NCI-H774 (cell line): ENCODE results near the gene ARHGAP12.

ENCODE experiments used
- DNase-seq: peaks from one replicate; lab custom pipeline; 2025; lab: John Stamatoyannopoulos, UW

Gene ARHGAP12

DNA sequence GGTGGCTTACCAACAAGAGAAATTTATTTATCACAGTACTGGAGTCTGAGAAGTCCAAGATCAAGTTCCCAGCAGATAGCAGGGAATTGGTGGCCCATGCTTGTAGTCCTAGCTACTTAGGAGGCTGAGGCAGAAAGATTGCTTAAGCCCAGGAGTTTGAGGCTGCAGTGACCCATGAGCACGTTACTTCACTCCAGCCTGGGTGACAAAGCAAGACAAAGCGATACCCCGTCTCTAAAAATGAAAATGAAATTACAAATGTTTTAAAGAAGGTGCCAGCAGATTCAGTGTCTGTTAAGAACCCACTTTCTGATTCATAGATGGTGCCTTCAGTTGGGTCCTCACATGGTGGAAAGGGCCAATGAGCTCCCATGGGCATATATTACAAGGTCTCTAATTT is 20.6 kb upstream of the ARHGAP12 start:
- no peak for DNase-seq

DNA sequence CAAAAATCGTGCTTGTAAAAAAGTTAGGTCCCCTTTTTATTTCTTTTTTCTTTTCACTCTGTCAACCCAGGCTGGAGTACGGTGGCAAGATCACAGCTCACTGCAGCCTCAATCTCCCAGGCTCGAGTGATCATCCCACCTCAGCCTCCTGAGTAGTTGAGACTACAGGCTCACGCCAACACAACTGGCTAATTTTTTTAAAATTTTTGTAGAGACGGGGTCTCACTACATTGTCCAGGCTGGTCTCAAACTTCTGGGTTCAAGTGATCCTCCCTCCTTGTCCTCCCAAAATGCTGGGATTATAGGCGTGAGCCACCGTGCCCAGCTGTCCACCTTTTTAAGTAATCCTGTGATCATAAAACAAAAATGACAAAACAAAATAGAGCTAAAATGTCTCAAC is 19.4 kb upstream of the ARHGAP12 start:
- DNase-seq: no peak

DNA sequence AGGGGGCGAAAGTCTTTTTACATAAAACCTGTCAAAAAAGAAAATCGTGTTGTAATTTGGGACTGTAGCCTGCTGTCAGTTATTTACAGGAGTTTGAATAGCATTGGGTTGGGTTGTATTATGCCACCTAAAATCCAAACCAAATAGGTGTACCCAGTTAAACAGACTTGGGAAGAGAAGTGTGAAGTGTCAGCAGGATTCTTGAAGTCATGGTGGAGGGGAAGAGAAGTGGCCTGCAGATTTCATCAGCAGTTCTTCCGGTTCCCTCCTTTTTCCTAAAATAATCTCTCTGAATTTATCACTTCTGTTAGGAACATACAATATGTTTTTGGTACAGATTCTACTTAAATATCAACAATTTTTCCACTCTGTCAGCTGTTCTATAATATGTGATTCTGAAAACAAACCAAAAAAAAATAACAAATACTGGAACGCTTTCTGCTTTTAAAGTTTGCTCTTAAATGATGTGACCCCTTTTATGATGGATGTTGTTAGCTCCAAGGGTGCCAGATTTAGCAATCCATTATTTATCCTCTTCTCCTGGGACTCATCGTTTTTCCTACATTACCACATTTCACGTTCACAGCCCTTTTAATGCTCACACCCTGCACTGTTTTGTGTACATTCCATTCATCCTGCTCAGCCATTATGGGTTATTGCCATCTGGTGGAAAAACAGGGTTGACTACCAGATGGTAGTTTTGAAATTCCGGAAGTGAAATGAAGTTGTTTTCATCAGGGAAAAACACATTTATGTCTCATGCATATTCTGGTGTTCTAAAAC is 18.7 kb upstream of the ARHGAP12 start:
- peak; percentile 65 for DNase-seq

DNA sequence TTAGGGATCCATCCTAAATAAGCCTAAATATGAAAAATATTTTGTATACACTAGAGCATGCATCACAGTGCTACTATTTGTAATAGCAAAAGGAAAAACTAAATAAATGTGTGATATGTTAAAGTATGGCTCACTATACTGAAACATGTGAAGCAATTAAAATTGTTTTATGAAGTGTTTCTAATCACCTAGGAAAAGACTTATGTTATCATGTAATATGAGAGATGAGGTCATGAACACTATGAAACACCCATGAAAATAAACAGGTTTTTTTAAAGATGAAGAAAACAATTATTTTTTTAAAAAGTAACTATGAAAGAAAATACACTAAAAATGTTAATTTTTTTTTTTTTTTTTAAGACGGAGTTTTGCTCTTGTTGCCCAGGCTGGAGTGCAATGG is 16.8 kb upstream of the ARHGAP12 start:
- no peak for DNase-seq

DNA sequence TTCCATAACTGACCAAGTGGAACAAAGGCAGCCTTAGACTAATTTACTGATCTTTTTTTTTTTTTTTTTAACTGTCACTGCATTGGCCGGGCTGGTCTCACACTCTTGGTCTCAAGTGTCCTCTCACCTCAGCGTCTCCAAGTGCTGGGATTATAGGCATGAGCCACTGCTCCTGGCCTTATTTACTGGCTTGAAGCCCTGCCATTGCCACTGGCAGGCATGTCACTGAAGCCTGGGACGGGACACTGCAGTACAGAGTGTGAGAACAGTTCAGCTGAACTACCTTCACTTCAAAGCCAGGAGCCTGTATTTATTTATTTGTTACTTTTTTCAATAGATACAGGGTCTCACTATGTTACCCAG is 15.4 kb upstream of the ARHGAP12 start:
- no peak for DNase-seq

DNA sequence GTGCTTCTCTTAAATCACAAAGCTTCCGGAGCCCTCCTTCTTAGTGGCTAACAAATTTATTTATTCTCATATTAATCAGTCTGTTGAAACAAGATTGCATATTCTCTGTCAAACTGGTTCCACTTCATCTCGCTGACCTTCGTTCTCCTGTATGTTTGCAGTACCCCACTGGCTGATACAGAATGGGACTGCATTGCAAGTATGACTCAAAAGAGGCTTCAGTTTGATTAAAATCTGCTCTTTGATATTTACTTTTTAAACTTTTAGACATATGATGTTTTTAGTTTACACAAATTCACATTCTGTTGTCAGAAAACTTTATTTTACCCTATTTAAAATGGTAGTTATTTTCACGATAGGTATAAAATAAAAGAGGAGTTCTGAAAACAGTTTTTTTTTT is 14.3 kb upstream of the ARHGAP12 start:
- DNase-seq: no peak

DNA sequence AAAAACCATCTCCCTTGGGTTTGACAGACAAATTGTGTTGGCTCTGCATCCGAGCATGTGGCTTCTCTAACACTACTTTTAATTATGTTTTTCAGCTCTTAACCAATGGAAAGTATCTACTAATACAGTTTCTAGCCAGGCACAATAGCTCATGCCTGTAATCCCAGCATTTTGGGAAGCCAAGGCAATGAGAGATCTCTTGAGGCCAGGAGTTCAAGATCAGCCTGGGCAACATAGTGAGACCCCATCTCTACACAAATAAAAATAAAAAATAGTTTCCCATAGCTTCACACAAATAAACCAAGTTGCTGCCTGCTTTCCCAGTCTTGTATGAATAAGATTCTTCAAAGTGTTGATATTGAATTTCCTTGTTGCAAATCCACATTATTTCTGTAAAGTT is 13.8 kb upstream of the ARHGAP12 start:
- DNase-seq: no peak

DNA sequence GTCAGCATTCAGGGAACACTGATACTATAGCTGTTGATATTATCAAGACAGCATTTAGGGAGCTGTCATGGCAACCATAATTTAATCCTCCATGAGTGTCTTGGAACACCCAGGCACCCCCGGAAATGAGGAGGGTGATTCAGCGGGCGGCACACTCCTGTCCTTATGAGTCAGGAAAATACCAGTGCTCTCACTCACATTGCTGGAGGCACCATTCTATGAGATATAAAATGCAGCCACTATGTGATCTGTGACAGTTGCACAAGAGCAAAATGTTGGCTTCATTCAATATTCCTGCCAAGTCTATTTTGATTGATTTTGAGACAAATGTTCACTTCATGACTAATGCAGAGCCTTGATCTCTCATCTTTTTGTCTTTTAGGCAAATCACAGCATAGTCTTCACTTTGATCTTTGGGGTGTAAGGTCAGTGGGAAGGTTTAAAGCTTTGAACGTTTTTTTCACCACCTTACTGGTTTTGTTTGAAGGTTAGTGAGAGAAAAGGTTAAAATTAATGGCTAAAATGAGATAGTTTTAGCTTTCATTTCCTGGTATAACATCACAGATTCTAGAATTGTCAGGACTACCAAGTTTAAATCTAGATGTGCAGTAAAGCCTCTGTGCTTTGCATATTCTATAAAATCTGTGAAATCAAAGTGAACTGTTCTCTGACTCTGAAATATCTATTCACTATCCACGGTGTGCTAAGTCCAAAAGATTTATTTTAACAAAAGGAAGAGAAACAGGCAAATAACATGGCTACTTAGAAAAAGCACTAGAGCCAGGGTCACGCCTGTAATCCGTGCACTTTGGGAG is 12.4 kb upstream of the ARHGAP12 start:
- no peak for DNase-seq

DNA sequence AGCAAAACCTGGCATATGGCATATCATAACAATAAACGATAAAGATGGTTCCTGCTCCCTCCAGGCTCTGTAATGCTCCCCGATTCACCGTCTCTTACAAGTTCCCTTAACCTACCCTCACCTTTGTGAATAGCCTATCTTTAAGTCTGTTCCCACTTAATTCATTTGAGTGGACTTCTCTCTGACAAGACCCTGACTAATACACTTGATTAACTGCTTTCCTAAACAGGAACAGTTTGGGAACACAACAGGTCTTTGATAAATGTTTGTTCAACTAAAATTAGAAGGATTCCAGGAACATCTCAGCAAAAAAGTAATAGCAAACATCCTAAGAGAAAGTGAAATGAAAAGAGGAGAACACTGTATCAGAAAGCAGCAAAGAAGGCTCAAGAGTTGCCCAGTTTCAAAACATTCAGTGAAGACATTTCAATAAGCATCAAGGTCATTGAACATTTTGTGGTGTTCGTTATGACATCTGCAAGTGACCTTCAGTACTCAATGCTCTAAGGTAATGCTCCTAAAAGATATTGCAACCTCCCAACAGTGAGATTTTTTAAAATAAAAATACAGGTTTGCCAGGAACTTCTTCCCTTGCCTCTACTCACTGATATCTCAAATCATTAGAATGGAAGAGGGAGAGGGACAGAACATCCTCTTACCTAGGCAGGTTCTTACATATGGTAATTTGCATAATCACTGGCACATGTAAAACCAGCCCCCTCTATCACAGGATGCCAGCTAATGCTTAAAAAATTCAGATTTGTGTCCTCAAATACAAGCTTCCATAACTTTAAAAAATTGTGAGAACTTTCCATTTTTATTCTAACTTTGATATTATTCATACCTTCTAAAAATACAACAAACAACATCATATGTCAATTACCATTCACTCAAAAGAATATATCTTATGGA is 11.4 kb upstream of the ARHGAP12 start:
- DNase-seq: no peak

DNA sequence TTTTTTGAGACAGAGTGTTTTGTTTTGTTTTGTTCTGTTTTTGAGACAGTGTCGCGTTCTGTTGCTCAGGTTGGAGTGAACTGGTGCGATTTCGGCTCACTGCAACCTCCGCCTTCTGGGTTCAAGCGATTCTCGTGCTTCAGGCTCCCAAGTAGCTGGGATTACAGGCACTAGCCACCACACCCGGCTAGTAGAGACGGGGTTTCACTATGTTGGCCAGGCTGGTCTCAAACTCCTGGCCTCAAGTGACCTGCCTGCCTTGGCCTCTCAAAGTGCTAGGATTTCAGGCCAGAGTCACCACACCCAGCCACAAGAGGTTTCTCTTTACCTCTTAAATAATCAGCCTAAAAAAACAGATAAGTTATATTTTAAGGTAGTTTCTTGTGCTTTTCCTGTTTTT is 8.7 kb upstream of the ARHGAP12 start:
- DNase-seq: no peak

DNA sequence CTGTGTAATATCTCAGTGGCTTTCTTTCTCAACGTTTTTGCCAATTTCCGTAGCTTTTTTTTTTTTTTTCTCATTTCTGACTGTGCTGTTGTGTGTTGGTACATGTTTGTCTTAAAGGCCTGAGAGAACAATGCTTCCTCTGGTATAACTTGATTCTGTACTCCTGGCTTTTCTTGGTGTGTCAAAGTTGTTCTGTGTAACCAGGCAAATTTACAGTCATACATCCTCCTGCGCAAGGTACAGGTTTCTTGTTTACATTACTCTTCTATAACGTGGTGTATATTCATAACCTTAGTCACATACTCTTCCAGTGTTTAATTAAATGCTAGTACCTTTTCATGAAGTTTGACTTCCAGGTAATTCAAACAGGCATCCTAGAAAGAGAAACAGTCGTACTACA is 8.3 kb upstream of the ARHGAP12 start:
- DNase-seq: no peak

DNA sequence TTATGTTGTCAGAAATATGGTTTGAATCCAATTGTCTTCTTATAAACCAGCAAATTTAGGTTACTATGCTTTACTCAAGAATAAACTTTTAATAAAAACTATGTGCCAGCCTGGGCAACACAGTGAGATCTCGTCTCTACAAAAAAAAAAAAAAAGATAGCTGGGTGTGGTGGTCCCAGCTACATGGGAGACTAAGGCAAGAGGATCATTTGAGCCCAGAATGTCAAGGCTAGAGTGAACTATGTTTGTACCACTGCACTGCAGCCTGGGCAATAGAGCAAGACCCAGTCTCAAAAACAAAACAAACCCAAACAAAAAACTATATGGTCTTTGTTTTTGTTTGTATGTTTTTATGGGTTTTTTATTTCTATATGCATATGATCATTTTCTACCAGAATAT is 7.5 kb upstream of the ARHGAP12 start:
- no peak for DNase-seq

DNA sequence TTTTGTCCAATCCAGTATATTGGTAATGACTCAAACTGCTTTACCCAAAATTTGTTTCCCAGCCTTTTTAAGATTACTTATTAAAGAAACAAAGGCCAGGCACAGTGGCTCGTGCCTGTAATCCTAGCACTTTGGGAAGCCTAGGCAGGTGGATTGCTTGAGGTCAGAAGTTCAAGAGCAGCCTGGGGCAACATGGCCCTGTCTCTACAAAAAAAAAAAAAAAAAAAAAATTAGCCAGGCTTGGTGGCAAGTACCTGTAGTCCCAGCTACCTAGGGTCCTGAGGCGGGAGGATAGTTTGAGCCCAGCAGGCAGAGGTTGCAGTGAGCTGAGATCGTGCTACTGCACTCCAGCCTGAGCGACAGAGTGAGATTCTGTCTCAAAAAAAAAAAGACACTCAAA is 7.0 kb upstream of the ARHGAP12 start:
- DNase-seq: no peak

DNA sequence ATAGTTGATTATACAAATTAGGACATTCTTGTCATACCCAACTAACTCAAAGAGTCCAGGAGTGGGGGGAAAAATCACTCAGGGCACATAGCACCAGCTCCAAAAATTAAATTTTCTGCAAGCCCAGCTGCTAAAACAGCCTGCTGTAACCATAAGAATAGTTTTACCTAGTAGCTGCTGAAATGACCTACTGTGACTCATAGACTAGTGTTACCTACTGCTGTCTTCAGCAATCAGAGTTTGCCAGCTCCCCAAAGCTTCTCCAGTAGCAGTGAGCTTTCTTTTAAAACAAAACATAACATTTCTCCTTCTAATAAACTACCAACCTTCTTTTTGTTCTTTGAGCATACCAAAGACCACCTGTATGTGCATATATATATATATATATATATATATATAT is 4.2 kb upstream of the ARHGAP12 start:
- no peak for DNase-seq

DNA sequence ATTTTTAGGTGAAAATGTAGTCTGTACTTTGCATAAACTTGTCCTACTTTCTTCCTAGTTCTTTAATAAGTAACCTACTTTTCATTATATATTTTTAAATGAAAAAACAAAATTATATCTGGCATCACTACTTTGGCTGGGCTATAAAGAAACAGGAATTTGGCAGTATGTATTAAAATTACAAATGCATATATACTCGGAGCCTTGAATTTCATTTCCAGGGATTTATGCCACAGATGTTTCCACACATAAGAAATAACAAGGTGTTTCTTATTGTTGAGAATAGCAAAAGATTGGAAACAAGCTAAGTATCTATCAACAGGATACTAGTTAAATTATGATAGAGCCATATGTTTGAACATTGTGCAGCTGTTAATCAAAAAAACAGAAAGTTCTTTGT is 2.2 kb upstream of the ARHGAP12 start:
- DNase-seq: no peak

DNA sequence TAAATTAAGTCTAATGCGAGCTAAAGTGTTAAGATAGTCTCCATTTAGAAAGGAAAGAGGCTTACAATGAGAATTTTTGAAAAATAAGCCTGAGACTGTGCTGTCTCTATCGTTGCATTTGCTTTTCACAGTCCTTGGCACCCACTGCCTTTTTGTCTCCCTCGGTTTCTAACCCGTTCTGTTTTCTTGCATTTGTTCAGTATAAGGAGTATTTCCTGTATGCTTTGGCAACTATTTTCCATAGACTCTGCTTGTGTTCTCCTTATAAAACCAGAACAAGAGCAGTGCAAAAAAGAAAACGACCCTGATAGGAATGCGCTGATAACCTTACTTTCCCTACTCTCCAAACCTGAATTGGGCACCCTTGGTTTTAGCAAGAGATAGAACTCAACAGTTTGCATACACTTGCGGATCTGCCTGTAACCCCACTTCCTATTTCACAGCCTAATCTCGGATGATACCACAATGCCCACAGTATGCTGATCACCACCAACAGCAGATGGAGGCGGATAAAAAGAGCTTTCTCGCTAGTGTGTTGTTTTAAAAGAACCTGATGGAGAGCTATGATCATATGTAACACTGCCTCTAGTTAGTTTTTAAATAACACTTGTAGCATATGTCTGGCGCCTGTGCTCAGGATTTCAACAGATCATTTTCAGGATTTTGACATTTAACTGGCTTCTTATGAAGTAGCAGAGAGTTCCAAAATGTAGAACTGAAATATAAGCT is 1.6 kb upstream of the ARHGAP12 start:
- no peak for DNase-seq

DNA sequence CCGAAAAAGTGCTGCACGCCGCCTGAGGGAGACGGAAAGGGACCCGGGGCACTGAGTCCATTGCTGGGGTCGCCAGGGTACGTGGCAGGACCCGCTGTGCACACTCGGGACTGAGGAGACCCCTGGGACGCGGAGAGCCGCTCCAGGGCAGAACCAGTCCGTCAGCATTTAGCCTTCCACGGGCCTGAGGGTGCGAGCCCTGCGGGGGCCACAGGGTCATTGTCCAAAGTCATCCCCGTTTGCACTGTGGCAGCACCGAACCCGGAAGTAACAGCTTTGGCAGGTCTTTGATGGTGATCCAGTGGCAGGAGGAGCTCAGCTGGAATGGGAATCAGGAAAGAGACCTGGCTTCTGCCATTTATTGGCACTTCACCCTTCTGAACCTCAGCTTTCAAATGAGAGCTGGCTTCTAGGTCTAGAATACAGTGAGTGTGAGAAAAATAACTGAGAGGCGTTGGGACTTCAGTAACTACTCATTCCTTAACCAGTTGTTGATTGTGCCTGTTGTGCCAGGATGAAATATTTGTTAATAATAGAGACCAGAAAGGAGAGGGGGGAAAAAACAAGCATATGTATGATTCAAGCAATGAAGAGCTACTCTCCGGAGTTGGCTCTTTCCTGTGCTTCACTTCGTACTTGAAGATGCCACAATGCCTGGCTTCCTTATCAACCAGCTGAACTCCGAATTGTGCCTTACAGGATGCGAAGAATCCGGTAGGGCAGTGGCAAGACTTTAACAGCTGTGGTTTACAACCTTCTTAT is 811 bp upstream of the ARHGAP12 start:
- DNase-seq: peak; percentile 28

DNA sequence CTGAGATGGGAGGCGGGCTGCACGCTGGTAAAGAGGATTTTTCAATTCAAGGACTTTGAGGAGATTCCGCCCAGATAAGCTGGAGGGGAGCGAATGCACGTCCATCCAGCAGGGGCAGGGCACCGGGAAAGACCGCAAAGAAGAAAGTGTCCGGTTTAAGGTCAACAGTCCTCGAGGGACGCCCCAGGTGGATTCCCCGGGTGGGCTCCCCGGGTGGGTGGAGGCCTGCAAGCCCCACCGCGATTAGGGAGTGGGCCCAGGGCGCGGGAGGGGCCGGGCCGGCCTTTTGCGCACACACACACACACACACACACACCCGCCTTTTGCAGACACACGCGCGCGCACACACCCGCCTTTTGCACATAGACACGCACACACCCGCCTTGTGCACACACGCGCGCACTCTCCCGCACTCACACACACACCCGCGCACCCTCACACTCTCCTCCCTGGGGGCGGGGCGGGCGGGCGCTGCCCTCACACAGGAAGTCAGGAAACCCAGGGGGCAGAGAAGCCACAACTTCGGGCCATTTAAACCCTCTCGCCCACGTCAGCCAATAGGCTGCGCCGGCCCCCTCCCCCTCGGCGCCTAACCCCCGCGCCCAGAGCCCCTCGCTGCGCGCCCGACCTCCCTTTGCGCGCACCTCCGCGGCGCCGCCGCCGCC is 615 bp downstream of the ARHGAP12 start:
- peak; percentile 50 for DNase-seq

DNA sequence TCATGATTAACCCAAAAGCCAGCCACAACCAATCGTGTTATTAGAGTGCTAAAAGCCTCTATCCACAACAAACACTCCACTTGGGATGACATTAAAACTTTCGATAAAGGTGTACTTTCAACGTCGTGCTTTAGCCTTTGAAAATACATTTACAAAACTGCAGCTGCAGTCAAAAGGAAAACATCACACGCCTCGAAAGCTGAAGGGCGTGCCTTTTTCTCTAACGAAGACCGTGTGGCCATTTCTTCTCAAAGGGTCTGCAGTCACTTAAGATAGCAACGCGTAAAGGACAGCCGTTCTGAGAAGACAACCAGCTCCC is 1.1 kb downstream of the ARHGAP12 start:
- DNase-seq: no peak

DNA sequence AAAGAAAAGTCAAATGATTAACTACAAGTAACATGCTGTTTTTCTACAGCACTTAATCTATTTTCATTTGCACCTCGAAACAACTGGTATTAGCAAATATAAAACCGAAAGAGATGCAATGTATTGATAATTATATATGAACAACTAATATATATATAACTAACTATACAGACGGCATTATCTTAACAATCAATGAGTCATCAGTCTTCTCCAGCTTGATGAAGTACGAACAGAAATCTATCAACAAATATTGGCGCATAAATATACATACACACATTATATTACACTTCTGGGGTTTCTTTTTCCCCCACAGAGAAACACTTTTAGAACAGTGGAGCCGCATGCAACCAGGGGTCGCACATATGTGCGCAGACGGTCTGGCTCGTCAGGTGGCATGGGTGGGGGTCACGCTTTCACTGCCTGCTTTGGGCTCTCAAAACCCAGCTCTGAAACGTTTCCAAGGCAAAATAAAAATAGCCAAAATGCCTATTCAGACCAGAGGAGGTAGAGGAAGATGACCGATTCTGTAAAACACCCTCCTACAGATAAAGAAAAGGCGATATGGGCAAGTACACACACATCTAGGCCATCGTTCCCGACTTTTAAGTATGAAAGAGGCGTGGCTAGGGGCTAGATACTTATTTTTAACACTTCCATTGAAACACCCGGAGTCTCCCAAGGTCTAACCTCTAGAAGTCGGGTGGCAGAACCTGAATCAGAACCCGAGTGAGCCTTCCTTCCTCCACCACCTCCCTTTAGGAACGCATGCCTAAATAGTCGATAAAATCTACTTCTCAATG is 1.7 kb downstream of the ARHGAP12 start:
- DNase-seq: no peak
